Renal cortical epithelial cell (primary cell): ENCODE measurements around the gene GCNT1. TPM values are rescaled to one million over a fixed set of nuclear protein-coding genes. Genes with fewer than 3 reads are reported as not detected.
"Not testable (repeated sequence)": the region's sequence is repeated elsewhere in the genome, so short reads cannot be mapped to it uniquely, and the experiment has no call there.

Experiments used
- DNase-seq: peaks from one replicate; pipeline ENCODE4 v3.0.0-alpha.2; 2011; ENCODE audit warnings: low read depth
- total RNA-seq: library from RNA; depleted of rRNA; stranded (reverse); fragments of >200 nt; gene quantifications from 2 replicates; pipeline ENCODE4 v1.2.3, GENCODE V29; 2014

Gene GCNT1
- total RNA-seq = 25.0 and 130 TPM in 2 replicates

DNA sequence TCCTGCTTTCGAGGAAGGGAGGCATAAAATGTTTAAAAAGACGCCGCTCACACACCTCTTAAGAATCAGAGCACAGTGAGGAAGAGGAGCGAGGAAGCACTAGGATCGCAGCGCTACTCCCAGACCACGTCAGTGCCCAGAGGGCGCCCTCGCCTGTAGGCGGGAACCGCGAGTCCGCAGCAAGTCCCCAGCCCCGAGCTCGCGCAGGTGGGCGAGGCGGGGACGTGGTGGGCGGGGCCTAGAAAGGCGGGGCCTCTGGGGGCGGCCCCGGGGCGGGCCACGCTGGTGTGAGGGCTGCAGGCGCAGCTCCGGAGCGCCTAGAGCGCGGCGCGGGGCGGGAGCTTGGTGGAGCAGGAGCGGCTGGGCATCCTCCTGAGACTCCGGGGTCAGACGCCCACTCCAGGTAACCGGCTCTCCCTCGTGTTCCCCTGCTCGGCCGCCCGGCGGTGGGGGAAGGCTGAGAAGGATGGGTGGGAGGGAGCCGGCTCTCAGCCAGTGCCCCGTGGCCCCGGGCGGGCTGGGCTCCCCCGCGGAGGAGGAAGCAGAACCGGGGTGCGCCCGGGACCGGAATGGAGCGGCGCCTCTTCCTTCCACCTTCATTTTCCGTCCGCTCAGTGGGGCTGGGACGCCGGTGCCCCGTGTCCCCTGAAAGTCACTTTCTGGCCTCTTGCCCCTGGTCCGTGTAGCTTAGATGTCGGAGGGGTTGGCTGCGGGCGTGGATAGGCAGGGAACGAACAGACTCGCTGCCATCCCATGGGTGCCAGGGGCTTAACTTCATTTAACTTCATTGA is at the start of gene GCNT1:
TSS of gene GCNT1 (plus strand) at position 280 of the 791 bp plus-strand sequence. CDS start 43,200 bp downstream, outside the sequence.
- peak; percentile 71 for DNase-seq

GRCh38 chr9:76412638-76413037 is 46.3 kb upstream of the GCNT1 start:
- DNase-seq = no peak

- DNase-seq = no peak
Observed at GRCh38 chr9:76413658-76414057, 45.3 kb upstream of the GCNT1 start.

GRCh38 chr9:76414661-76415060 is 44.3 kb upstream of the GCNT1 start:
- peak; percentile 31 for DNase-seq

GRCh38 chr9:76415154-76415553 is 43.8 kb upstream of the GCNT1 start:
- DNase-seq = peak; percentile 53

- peak; percentile 58 for DNase-seq
Observed at GRCh38 chr9:76415731-76416130, 43.3 kb upstream of the GCNT1 start.

DNA sequence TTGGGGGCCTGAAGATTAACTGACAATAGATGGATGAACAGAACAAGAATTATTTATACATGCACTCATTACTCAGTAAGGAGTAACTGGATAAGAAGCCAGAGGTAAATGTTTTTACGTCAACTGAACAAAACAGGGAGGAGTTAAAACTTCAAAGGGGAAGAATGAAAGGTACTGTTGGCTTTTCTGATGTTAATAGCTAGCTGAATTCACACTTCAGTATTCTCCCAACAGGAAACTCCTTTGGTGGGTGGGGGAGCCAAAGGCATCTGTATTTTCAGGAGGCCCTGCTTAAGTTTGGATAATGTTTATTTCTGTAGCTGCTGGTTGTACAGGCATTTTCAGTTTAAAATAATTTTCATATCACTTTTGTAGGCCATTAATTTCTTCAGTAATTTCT is 41.6 kb upstream of the GCNT1 start:
- DNase-seq = peak; percentile 42

DNA sequence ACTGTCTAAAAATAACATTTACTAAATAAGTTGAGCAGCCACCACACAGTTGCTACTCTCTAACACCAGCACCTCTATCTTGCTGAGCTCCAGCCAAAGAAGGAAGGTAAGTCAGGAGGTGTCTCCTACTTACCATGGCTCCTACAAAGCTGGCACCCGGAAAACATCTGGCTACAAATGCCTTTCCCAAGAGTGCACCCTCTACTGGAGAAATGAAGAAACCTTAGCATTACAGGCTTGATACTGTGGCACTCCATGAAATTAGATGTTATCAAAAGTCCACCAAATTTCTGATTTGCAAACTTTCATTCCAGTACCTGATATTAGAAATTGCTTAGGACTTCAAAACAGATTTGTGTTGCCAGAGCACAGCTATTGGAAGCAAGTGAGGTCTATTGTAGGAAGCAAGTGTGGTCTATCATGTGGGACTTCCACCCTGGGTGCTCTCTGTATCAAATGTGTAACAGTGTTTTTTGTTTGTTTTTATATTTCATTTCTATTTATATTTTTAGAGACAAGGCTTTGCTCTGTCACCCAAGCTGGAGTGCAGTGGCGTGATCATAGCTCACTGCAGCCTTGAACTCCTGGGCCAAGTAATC is 39.1 kb upstream of the GCNT1 start:
- DNase-seq = peak; percentile 21

DNA sequence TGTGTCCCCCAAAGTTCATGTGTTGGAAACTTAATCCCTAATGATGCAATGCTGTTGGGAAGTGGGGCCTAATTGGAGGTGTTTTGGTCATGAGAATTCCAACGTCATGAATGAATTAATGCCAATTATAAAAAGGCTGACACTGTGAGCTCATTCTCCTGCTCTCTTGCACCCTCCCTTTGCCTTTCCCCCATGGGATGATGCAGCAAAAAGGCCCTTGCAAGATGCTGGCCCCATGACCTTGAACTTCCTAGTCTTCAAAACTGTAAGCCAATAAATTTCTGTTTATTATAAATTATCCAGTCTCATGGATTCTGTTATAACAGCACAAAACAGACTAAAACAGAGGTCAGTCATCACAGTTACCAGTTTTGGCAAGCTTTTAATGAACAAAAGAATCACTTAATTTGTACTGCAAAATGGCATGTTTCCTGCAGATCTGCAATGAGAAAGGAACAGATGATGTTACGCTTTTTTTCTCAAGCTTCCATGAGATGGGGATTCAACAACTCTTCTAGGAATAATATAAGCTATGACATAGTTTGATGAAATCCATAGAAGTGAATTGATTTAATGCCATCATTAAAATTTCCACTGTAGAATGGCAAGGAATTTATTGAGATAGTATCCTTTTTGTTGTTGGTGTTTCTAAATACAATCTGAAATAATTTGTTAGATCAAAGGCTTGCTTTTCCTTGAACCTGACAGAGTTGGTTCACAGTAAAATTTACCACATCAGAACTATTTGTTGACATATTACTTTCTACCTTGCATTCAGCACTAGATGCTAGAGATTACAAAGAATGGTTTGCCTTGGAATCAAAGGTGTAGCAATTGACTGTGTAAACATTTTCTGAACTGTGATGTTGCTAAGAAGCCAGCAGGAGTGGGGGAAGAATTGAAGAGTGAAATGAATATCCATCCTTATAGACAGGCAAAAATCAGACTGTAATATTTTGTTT is 35.5 kb upstream of the GCNT1 start:
- no peak for DNase-seq

GRCh38 chr9:76424491-76424890 is 34.5 kb upstream of the GCNT1 start:
- DNase-seq = no peak

GRCh38 chr9:76425677-76426453 is 33.1 kb upstream of the GCNT1 start:
- DNase-seq = no peak

DNA sequence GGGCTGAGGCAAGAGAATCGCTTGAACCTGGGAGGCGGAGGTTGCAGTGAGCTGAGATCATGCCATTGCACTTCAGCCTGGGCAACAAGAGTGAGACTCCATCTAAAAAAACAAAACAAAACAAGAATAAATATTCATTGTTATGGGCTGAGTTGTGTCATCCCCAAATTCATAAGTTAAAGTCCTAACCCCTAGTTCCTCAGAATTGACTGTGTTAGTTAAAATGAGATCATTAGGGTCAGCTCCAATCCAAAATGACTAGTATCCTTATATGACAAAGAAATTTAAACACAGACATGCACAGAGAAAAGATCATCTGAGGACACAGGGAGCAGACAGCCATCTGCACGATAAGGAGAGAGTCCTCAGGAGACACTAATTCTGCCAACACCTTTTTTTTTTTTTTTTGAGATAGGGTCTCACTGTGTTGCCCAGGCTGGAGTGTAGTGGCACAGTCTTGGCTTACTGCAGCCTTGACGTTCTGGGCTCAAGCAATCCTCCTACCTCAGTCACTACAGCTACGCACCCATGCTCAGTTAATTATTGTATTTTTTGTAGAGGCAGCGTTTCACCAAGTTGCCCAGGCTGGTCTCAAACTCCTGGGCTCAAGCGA is 32.1 kb upstream of the GCNT1 start:
- no peak for DNase-seq

- DNase-seq = no peak
Observed at GRCh38 chr9:76431601-76432000, 27.4 kb upstream of the GCNT1 start.

GRCh38 chr9:76433406-76433805 is 25.6 kb upstream of the GCNT1 start:
- no peak for DNase-seq

DNA sequence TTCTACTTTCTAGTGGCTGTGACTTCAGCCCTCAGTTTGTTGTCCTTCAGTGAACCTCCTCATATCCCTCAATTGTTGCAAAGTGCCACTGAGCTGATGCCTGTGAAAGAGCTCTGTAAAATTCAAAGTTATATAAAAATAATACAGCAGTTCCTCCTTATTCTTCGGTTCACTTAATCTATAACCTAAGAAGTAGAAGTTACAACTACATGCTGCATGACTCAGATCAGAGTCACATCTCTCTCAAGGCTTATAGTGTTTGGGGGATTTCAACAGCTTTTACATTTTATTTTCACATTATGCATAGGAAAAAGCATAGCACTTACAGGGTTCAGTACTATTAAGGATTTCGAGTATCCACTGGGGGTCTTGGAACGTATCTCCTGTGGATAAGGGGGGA is 25.1 kb upstream of the GCNT1 start:
- peak; percentile 80 for DNase-seq

DNA sequence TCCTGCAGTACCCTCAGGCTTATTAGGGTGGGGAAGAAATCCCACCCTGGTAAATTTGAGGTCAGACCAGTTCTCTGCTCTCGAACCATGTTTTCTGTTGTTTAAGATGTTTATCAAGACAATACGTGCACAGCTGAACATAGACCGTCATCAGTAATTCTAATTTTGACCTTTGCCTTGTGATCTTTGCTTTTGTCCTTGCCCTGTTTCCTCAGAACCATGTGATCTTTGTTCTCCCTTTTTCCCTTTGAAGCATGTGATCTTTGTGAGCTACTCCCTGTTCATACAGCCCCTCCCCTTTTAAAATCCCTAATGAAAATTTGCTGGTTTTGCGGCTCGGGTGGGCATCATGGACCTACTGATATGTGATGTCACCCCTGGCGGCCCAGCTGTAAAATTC is 24.1 kb upstream of the GCNT1 start:
- not testable (repeated sequence) for DNase-seq

DNA sequence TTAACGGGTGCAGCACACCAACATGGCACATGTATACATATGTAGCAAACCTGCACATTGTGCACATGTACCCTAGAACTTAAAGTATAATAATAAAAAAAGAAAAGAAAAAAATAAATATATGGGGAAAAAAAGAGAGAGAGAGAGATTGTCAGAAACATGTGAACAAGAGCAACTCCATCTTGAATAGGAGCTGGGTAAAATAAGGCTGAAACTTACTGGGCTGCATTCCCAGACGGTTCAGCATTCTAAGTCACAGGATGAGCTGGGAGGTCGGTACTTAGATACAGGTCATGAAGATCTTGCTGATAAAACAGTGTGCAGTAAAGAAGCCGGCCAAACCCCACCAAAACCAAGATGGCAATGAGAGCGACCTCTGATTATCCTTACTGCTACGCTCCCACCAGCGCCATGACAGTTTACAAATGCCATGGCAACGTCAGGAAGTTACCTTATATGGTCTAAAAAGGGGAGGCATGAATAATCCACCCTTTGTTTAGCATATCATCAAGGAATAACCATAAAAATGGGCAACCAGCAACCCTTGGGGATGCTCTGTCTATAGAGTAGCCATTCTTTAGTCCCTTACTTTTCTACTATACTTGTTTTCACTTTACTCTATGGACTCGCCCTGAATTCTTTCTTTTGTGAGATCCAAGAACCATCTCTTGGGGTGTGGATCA is 21.8 kb upstream of the GCNT1 start:
- not testable (repeated sequence) for DNase-seq

DNA sequence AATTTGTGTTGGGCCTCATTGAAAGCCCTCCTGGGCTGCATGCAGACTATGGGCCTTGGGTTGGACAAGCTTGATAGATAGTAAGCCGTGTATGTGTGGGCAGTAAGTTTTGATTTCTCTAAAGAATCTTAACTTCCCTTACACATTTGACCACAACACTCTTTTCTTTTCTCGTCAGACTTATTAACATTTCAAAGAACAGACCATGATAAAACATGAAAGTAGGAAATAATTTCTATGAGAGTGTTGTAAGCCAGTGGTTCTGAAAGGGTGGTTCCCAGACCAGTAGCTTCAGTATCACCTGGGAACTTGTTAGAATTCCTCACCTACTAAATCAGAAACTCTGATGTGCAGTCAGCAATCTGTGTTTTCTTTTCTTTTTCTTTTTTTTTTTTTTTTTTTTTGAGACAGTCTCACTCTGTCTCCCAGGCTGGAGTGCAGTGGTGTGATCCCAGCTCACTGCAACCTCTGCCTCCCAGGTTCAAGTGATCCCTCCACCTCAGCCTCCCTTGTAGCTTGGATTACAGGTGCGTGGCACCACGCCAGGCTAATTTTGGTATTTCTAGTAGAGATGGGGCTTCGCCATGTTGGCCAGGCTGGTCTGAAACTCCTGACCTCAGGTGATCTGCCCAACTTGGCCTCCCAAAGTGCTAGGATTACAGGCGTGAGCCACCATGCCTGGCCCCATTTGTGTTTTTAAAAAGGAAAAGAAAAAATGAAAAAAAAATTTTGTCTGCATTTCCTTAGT is 20.0 kb upstream of the GCNT1 start:
- DNase-seq = no peak

DNA sequence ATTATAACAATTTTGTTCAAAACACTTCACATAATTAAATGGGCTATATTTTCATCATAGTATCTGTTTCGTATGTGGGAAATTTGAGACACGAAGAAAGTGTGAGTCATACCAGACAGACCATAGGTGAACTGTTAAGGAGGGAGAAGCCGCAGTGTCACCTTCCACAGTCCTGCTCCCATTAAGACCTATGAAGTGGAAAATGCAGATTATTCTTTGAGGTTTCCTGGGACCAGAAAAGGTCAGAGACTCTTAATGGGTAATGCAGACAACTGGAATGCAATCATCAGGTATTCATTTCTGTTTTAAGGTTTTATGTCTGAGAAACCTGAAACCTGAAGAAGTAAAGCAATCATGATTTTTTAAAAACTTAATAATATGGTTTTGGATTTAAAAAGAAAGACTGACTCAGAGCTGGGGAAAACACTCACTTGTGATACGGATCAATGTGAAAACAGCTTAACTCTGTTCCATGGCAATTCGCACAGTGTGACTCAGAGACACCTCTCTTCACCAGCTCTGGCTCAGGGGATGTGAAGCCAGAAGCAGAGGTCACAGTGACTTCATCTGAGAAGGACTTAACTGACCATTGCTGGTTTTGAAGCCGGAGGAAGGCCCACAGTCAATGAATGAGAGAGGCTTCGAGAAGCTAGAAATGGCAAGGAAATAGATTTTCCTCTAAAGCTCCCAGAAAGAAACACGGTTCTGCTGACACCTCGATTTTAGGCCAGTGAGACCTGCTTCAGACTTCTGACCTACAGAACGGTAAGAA is 17.2 kb upstream of the GCNT1 start:
- DNase-seq = peak; percentile 91
